HG03135 (cell line): Measurements from ENCODE around the gene RAB20.
"Not testable (repeated sequence)": the region's sequence is repeated elsewhere in the genome, so short reads cannot be mapped to it uniquely, and the experiment has no call there.

Experiments used
- ATAC-seq: cut with Tn5 transposase; IDR thresholded peaks from one replicate; pipeline ENCODE4 v1.9.1; 2021; ENCODE audit warnings: mild to moderate bottlenecking, moderate library complexity; ENCODE audit not compliant: unreplicated experiment

RAB20 gene

DNA sequence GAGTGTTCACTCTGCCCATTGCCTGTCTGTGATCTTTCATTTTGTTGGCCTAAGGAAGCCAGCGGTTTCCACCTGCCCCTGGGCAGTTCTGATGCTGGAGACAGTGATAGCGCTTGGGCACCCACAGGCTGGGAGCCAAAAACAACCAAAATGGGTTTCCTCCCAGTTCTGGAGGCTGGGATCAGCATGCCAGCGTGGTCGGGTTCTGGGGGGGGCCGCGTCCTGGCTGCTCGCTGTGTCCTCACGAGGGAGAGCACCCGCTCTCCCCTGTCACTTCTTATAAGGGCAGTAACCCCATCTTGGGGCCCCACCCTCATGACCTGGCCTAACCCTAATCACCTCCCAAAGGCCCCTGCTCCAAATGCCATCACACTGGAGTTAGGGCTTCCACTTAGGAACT, 67.9 kb downstream of the RAB20 start:
- ATAC-seq = no peak

DNA sequence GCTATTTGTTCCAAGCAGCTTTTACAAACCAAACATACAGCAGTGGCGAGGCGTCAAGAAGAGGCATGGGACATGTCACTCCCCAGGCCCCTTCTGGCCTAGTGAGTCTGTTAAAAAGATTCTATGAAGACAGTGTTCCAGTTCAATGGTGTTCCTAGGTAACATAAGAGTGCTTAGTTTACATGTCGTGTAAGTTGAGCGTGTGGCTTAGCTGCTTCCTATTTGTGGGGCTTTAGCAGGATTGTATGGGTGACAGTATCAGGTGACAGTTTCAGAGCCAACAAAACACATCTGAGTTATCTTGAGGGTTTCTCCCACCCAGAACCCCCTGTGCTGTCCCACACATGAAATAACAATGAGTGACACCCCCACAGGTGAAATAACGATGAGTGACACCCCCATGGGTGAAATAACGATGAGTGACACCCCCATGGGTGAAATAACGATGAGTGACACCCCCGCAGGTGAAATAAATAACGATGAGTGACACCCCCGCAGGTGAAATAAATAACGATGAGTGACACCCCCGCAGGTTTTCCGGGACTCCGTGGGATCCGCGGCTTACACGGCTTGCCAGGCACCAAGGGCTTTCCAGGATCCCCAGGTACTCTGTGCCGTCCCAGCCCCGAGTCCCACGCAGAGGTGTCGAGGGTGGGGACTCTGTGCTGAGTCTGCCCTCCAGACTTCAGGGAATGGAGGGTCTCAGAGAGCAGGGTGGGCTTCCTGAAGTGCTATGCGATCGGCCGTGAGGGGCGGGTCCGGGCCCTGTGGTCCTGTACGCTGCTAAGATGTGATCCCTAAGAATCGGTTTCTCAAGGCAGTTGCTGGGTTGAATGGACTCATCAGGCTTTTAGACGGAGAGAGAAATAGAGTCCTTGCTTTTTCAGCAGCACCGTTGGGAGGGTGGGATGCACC, 68.6 kb downstream of the RAB20 start:
- no peak for ATAC-seq

DNA sequence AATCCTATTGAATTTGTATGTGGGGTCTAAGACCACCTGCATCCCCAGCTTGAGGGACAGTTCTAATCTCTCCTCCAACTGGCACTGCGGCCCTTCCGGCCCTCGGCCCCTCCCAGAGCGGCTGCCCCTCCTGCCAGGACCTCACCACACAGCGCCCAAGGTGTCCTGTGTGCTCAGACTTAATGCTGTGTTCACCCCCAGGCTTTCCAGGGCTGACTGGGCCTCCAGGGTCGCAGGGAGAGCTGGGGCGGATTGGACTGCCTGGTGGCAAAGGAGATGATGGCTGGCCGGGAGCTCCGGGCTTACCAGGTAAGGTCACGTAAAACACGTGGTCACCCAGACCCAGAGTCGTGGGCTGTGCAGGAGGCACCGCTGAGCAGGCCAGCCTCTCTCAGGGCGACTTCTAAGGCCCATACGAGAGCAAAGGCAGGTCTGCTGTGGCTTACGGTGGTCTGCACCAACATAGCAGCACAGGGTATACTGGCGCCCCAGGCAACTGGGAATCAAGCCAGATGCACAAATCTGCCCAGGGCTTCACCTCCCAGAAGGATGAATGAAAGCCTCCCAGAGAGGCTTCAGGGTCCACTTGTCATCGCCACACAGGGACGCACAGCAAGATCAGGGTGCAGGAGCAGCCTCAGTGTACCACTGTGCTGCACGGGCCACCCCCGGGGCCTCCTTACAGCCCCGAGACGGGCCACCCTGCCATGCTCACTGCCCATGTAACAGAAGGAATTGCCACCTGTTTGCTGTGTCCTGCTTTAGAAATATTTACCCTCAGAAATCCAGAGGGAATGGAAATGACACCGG, 69.4 kb downstream of the RAB20 start:
- no peak for ATAC-seq

DNA sequence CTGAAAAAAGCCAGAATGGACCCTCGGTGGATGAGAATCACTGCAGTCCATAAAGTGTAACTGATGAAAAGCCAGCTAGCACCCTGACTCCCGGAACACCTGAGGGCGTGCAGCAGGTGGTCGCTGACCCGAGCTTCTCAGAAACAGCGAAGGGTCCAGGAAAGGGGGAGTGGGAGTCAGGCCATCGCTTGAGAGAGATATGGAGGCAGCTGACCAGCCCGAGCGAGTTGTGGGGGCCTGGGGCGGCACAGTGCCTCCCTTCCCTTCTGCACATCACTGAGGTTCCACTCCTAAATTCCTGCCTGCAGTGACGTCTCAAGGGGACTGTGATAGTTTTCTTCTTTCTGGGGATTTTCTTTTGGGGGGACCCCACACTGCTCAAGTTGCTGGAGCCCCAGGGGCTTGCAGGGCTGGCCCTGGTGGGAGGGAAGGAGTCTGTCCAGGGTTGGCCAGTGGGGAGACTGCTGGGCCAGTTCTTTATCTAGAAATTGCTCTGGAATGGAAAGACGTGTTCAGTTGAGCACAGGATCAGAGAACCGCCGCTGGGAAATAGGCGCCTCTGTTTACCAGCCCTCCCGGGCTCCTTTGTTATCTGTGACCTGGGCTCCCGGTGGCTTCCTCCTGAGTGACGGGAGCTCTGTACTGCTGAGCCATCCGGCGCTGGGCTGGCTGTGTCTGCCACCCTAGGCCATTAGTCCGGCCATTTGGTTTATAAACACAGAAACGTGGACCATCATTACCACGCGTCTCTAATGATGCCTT, 71.3 kb downstream of the RAB20 start:
- ATAC-seq = no peak

DNA sequence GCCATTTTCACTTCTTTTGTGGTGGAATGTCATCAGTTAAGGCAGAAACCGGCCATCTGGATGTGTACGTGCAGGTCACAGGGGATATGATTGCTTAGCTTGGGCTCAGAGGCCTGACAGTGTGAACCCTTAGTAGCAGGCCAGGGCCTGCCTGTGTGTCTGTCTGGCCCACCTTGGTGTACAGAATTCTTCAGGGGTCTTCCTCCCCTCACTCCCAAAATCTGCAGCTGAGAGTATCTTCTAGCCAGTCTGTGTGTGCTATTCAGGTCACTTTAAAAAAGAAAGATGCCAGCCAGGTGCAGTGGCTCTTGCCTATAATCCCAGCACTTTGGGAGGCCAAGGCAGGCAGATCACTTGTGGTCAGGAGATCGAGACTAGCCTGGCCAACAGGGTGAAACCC, 74.6 kb downstream of the RAB20 start:
- ATAC-seq = not testable (repeated sequence)

DNA sequence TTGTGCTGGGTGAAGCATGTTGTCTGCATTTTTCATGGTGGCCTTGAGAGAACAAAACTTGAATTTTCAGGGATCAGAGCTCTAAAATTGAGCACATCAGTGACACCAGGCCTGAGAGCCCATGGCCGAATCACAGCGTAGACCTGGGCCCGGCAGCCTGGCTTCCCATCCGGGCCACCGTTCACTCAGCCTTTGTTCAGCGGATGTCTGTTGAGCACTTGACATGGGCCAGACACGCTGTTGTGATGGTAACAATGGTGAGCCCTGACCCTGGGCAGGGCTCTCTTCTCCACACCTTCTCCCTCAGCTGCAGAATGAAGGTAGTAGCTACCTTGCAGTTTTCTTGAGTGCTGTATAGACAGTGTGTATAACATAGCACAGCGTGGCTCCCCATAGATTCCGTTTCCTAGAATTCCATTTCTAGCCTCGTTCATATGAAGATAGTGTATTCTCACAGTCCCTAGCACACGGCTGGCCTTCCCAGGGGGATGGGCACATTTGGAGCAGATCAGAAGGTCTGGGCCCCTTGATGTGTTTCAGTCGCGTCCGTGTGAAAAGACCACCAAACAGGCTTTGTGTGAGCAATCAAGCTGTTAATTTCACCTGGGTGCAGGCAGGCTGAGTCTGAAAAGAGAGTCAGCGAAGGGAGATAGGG, 75.3 kb downstream of the RAB20 start:
- ATAC-seq = no peak

DNA sequence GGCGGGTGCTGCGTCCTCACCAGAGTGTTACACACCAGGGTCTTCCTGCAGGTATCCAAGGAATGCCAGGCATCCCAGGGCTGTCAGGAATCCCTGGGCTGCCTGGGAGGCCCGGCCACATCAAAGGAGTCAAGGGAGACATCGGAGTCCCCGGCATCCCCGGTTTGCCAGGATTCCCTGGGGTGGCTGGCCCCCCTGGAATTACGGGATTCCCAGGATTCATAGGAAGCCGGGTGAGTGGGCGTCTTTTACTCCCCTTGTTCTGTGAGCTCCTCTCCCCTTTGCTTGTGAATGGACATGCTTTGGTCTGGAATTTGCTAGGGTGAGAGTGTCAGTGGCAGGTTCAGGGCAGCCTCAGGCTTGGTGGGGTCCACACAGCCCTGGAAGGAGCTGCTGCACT, 75.9 kb downstream of the RAB20 start:
- ATAC-seq = no peak

DNA sequence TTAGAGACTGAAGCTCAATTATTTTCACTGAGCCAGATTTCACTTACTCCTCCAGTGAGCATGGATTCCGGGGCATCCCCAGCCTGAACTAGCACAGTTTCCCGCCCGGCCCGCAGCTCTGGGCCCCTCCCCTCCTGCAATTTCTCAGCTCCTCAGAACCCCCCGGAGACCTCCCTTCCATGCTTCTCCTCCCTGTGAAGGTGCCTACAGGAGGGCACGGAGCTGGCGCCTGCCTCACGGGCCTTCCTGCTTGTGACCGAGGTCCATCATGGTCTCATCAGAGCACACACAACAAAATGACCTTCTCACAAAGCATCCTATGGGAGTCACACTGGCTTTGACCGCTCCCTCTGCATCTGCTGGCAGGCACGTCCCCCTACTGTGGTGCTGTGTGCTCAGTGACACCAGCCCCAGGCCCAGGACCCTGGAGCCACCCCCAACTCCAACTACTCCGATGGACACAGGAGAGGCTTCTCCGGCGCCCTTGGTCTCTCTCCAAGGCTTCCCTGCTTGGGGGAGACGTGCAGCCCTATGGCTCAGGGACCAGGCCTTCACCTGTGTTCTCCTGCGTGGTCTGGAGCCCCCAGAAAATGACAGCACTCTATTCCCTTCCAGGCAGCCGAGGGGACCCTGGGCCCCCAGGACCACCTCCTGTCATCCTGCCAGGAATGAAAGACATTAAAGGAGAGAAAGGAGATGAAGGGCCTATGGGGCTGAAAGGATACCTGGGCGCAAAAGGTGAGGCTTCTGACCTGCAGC, 77.1 kb downstream of the RAB20 start:
- ATAC-seq = no peak

DNA sequence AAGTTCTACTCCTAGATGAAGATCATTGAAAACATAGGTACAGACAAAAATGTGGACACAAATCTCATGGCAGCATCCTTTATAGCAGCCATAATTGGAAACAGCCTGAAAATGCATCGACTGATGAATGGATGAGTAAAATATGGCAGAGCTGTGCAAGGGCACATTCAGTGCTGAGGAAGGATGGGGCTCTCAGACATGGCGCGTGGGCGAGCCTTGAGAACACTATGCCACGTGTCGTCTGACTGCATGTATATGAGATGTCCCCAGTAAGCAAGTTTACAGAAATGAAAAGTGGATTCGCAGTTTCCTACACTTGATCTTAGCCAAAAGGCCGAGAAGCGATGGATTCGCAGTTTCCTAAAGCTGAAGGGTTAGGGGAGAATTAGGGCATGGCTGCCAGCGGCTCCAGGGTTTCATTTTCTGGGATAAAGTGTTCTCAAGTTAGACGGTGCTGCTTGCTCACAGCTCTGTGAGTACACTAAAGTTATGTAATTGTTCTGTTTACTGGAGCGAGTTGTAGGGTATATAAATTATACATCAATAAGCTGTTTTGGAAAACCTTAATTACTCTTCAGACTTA, 78.0 kb downstream of the RAB20 start:
- ATAC-seq = no peak

DNA sequence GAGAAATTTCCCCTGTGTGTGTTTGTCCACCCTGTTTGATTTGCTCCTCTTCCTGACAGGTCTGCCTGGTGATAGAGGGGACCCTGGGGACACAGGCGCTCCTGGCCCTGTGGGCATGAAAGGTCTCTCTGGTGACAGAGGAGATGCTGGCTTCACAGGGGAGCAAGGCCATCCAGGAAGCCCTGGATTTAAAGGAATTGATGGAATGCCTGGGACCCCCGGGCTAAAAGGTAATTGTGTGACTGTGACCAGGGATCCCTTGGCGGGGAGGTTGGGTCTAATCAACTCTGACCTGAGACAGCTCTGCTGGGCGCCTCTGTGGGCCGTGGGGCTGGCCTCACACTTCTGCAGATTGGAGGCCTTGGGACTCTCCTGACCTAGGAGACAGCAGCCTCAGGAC, 81.4 kb downstream of the RAB20 start:
- ATAC-seq = no peak

DNA sequence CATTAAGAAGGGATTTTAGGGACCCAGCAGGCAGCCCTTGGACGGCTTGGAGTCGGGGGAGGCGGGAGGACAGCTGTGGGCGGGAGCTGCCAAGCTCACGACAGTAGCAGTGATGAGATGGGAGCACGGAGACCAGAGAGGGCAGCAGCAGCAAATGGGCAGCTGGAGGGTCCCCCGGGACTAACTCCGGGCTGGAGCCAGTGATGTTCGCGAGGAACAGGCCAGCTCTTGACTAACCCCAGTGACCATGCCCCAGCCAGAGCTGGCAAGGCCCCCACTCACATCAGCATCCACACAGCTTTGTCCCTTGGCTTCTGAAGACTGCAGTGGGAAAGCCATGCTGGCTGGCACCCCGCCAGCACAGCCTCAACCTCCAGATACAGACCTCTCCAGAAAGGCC, 81.9 kb downstream of the RAB20 start:
- no peak for ATAC-seq

DNA sequence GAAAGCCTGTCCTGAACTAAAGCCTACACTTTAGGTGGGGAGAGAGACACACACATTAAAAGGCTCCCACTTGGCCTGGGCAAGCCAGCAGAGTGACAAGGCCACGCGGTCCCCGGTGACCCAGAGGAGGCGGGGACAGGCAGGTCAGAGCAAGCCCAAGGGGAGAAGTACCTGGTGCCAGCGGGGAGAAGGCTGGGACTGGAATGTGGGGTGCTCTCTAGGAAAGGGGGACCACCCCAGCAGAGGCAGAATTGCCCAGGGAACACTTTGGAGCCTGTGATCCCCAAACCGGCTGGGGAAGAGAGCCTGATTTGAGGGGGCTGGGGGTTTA, 82.3 kb downstream of the RAB20 start:
- no peak for ATAC-seq

DNA sequence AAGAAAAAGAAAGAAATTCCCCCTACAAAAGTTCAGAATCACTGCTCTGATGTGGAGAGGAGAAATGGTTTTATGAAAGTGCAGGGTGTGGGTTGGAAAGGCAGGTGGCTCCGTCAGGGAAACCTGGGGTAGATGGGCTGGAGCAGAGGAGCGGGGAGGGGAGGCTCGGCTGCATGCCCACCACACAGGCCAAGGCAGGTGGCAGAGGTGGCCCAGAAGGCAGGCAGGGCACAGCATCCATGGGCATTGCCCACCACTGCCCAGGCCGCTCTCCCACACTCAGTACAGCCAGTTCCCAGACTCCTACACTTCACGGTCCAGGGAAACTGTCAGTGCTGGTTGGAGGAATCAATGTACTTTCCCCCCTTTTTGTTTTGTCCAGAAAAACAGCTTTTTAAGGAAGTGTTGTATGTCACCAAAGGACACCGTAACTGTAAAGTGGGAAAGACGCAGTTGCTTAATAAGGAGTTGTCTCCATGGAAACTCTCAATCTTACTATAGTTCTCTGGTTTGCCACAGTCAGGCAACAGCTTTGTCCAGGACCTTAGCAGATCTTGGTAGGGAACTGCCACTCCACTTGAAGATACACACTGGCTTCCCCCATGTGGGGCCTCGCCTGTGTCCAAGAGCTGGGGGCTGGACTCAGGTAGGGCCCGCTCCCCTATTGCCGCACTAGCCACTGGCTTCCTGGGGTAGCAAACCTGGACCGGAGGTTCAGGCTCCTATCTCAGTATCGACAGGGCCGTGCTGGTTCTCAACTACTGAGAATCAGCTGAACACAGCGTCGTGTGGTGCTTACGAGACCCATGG, 82.9 kb downstream of the RAB20 start:
- no peak for ATAC-seq

DNA sequence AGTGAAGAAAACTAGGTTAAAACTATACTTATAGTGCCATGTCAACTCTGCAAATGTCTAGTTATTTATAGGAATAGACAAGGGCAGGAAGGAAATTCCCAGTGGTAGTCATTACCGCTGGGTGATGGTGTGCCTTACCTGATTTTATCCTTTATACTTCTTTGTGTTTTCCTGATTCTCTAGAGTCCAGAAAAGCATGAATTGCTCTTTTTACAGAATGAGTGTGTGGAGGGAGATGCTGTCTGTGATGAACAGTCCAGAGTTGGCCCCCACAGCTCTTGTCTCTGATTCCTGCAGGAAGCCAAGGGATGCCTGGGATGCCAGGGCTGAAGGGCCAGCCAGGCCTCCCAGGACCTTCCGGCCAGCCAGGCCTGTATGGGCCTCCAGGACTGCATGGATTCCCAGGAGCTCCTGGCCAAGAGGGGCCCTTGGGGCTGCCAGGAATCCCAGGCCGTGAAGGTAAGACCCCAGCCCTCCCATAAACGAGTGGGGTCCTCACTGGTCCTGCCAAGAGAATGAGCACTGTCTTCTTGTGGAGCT, 83.7 kb downstream of the RAB20 start:
- no peak for ATAC-seq

DNA sequence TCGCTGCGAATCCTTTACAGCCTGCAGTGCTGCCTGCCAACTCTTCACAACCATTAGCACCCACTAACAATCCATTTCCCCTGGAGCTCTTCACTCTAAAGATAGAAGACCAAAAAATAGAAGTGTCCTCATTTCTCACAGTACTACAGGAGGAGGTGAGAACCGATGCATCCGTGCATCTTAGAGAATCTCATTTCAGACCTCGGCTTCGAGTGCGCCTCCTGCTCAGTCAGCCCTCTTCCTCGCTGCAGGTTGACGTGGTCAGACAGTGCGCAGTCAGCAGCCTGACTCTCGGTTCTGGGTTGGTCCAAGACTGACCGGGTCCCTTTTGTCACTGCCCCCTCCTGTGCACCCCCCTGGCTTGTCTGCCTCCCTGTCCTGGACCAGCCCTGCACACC, 85.3 kb downstream of the RAB20 start:
- no peak for ATAC-seq

DNA sequence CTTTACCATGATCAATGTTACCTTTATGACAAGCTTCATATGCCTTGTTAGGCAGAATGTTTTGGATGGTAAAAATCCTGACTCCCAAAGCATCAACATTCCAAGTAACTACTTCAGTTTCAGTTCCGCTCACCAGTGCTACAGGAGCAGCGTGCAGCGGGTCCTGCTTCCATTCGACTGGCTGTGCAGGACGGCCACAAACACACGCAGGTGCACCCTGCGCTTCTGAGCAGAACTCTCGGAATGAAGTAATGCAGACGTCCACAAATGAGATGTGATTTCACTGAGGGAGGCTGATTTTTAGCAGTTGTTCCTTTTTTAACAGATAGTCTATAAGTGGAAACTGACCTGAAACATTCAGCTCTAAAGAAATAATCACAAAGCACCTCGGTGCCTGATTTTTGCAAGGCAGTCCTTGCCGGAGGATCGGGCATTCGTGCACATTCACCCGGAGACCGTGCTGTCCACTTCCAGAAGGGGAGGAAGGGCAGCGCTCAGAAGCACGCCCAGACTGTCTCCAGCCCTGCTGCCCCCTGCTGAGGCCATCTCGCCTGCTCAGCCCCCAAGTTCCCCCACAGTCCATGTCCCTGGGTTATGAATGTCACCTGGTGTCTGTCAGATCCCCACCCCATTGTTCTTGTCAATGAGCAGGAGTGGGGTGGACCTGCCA, 85.8 kb downstream of the RAB20 start:
- ATAC-seq = no peak

DNA sequence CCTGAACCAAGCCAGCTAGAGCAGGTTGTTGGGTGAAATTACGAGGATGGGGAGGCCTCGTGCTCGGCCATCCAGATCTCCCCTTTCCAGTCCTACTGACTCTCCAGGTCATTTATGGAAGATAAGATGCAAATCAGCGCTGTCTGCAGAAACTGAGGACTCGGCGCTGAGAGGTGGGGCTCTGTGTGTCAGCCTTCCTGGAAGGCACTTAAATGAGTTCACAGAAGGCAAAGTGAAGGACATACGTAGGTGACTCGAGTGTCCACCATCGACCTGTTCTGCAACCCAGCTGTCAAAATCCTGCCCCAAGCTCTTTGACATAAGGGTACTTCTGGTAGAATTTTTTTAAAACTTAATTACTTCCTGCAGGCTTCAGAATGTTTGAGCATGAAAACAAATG, 86.4 kb downstream of the RAB20 start:
- ATAC-seq = no peak

DNA sequence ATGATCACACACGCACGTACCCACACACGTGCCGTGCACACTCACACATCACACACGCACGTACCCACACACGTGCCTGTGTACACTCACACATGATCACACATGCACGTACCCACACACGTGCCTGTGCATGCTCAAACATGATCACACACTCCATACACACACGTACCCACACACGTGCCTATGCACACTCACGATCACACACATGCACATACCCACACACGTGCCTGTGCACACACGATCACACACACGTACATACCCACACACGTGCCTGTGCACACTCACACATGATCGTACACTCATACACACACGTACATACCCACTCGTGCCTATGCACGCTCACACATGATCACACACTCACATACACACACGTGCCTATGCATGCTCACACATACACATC, 86.8 kb downstream of the RAB20 start:
- ATAC-seq = no peak
